ENCODE data around the gene MEN1. TPM values are rescaled to one million over a fixed set of nuclear protein-coding genes. Genes with fewer than 3 reads are reported as not detected.

MEN1 gene
- total and polyA plus RNA-seq, 9 of the 15 experiments (the other 6 are each of a cell fraction or from before 2014, with no cell fraction given): 3.4 to 57.2 (median 19.3) TPM

DNA sequence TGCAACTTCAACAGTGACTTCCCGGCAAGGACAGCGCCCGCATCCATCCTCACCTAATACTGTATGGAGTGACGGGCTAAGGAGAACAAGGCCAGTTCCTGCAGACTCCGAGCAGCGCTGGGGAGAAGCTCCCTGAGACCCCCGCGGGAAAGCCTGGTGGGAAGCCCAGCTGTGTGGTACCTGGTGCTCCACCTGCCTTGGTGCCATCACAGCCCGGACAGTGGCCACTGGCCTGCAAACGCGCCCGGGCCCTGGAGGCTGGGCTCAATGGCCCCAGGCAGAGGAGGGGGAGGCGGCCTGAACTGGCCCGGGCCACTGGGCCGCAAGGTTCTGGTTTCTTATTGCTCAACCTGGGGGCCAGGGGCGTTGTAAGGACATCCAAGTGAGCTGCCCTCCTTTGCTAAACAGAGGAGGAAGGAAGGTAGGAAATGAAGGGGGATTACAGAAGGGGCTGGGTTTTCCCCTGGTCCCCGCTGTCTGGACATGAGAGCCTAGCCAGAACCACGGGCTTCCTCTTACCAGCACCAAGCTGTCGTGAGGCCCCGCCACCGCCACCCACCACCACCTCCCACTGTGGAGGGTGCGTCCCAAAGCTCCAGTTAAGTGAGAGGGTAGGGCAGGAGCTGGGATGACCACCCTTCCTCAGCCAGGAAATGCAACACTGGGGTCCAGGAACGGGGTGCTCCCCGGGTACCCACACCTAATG is 42.6 kb upstream of the MEN1 start:
- H2AFZ ChIP-seq (ENCODE audit: low read depth, low read length): no peak overlapping the region
- intact Hi-C loops (cut with micrococcal nuclease): no loop called here
- ChIA-PET CTCF (ENCODE audit: low intra/inter-chr PET ratio) (no interaction called here), POLR2A (interaction anchor here (0.6 to 1.3 kb wide), 8 partner anchors 9 to 570 kb away, joined by 3 to 10 read pairs (median 4); no protein-coding TSS in a partner anchor)
- no peaks in the 10 kb centered on the region for H3K9me3 ChIP-seq (replicated peaks; ENCODE audit: control insufficient read depth, insufficient read depth, low read depth, low read length)
- peaks cover 53 to 90% of the 10 kb centered on the region in 2 experiments for H3K4me1 ChIP-seq (replicated peaks in 1 of 2; ENCODE audit: control insufficient read depth in 2 of 2, insufficient read depth in 2 of 2, low read length in 2 of 2)
- TF ChIP-seq RBFOX2 (IDR thresholded peaks at IDR 0.05; ENCODE audit: low read depth, low read length) (peak; percentile 27; the same call in 1 of the 2 replicates), LARP7 (IDR thresholded peaks at IDR 0.05) (no peak), POLR2G (IDR thresholded peaks at IDR 0.05; ENCODE audit: low read depth, low read length) (peak; percentile 40; the same call in 1 of the 2 replicates)
- ATAC-seq (no peak), DNase-seq (ENCODE audit: extremely low read depth in 1 of 4, low spot score in 3 of 4) (no peak), FAIRE-seq (no peak)
- H3K9ac ChIP-seq (ENCODE audit: insufficient read depth in 1 of 2, low read depth in 2 of 2, low read length in 2 of 2): peak overlapping the region in 1 of 2 experiments; percentile 85; a peak in 2 of 4 replicates
- no peak overlapping the region for H3K27ac ChIP-seq (ENCODE audit: extremely low read depth, low read depth, low read length)
- peaks cover 3% of the 10 kb centered on the region; the same call in 2 of the 3 replicates for H3K79me2 ChIP-seq (ENCODE audit: control insufficient read depth, insufficient read depth, low read length)
- H3K9me1 ChIP-seq (ENCODE audit: control insufficient read depth, insufficient read depth, low read length): no peaks in the 10 kb centered on the region
- H3K36me3 ChIP-seq (ENCODE audit: control insufficient read depth, insufficient read depth, low read length): peaks cover 41% of the 10 kb centered on the region; the same call in 2 of the 3 replicates
- H3K4me3 ChIP-seq: no peak overlapping the region
- no peak overlapping the region for H3K4me2 ChIP-seq (ENCODE audit: insufficient read depth, low read length)
- WGBS (ENCODE audit: insufficient coverage, low coverage, missing lambda C conversion rate): 86% methylated on average over 19 of the region's 24 CpGs
- H4K20me1 ChIP-seq (replicated peaks; ENCODE audit: control insufficient read depth, insufficient read depth, low read length): no peaks in the 10 kb centered on the region
- TSS peak; percentile 37 for BruUV-seq (replicated peaks)
- H3K27me3 ChIP-seq (ENCODE audit: control insufficient read depth in 2 of 2, insufficient read depth in 2 of 2, low read length in 2 of 2): no peaks in the 10 kb centered on the region
- in situ Hi-C loops (cut with MboI): no loop called here

DNA sequence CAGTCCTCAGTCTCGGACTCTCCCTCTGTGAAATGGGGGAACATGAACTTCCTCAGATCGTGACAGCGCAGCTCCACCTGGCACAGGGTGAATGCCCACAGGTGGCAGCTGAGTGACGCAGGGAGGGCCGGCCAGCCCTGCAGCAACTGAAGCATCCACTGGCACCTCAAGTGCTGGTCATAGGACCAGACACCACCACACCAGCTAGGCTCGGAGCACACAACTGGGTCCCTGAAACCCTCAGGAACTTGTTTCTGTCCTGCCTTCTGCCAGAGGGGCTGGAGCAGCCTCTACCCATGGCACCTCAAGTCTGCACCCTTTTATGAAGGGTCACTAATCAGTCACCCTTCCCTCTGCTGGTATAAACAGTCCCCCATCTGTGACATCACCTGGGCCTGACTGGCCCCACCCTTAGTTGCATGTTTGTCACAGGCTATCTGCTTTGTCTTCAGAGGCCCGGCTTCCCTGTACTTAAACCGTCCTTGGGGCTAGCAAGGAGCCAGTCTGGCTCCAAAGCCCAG is 41.5 kb upstream of the MEN1 start:
- H3K4me1 ChIP-seq (replicated peaks in 1 of 2; ENCODE audit: control insufficient read depth in 2 of 2, insufficient read depth in 2 of 2, low read length in 2 of 2): peaks cover 55 to 94% of the 10 kb centered on the region in 2 experiments
- H3K9ac ChIP-seq (ENCODE audit: insufficient read depth in 1 of 2, low read depth in 2 of 2, low read length in 2 of 2): peak overlapping the region; percentile 20 to 83; a peak in 3 of 4 replicates
- peaks cover 36% of the 10 kb centered on the region; the same call in 2 of the 3 replicates for H3K36me3 ChIP-seq (ENCODE audit: control insufficient read depth, insufficient read depth, low read length)
- in situ Hi-C loops (cut with MboI) (no loop called here), intact Hi-C loops (cut with micrococcal nuclease) (no loop called here)
- no peaks in the 10 kb centered on the region for H3K27me3 ChIP-seq (ENCODE audit: control insufficient read depth in 2 of 2, insufficient read depth in 2 of 2, low read length in 2 of 2)
- H2AFZ ChIP-seq (ENCODE audit: low read depth, low read length): no peak overlapping the region
- H4K20me1 ChIP-seq (replicated peaks; ENCODE audit: control insufficient read depth, insufficient read depth, low read length): no peaks in the 10 kb centered on the region
- H3K79me2 ChIP-seq (ENCODE audit: control insufficient read depth, insufficient read depth, low read length): peaks cover 3% of the 10 kb centered on the region; the same call in 2 of the 3 replicates
- ATAC-seq (peak; percentile 27), FAIRE-seq (peak; percentile 74), DNase-seq (ENCODE audit: extremely low read depth in 1 of 4, low spot score in 3 of 4) (peak in 2 of 4 experiments; percentile 34 to 48)
- no peaks in the 10 kb centered on the region for H3K9me3 ChIP-seq (replicated peaks; ENCODE audit: control insufficient read depth, insufficient read depth, low read depth, low read length)
- H3K9me1 ChIP-seq (ENCODE audit: control insufficient read depth, insufficient read depth, low read length): no peaks in the 10 kb centered on the region
- 78% methylated on average over 8 of the region's 8 CpGs for WGBS (ENCODE audit: insufficient coverage, low coverage, missing lambda C conversion rate)
- ChIA-PET POLR2A (interaction anchor here (0.6 to 3.0 kb wide), 9 partner anchors 10 to 409 kb away, joined by 3 to 12 read pairs (median 4); no protein-coding TSS in a partner anchor), CTCF (ENCODE audit: low intra/inter-chr PET ratio) (no interaction called here)
- peak overlapping the region; percentile 34; the same call in 2 of the 3 replicates for H3K27ac ChIP-seq (ENCODE audit: extremely low read depth, low read depth, low read length)
- H3K4me2 ChIP-seq (ENCODE audit: insufficient read depth, low read length): peak overlapping the region; percentile 26
- BruUV-seq (replicated peaks): no TSS peak
- no peak overlapping the region for H3K4me3 ChIP-seq
- TF ChIP-seq ZNF699 (CRISPR knock-in tag; IDR thresholded peaks at IDR 0.05; ENCODE audit: insufficient replicate concordance) (no peak), KAT7 (CRISPR knock-in tag; IDR thresholded peaks at IDR 0.05; ENCODE audit: borderline replicate concordance) (0 out of 2 replicates have a peak, but pooled peaks have one; percentile 63), JUND (IDR thresholded peaks at IDR 0.05; ENCODE audit: borderline replicate concordance, low read depth, low read length) (peak; percentile 21; the same call in 1 of the 2 replicates), JUND (tag; IDR thresholded peaks at IDR 0.05; ENCODE audit: borderline replicate concordance, low read depth, low read length) (no peak), NCOA1 (IDR thresholded peaks at IDR 0.05; ENCODE audit: low read depth) (no peak), RBBP5 (IDR thresholded peaks at IDR 0.05; ENCODE audit: borderline replicate concordance, insufficient read depth, low read length, poor library complexity, severe bottlenecking) (no peak), HDAC2 (IDR thresholded peaks at IDR 0.05) (no peak)
- TF ChIP-seq, protein P1, sequence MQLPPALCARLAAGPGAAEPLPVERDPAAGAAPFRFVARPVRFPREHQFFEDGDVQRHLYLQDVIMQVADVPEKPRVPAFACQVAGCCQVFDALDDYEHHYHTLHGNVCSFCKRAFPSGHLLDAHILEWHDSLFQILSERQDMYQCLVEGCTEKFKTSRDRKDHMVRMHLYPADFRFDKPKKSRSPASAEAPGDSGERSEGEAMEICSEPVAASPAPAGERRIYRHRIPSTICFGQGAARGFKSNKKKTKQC (CRISPR knock-in tag; IDR thresholded peaks at IDR 0.05): no peak
- TF ChIP-seq, protein P2, sequence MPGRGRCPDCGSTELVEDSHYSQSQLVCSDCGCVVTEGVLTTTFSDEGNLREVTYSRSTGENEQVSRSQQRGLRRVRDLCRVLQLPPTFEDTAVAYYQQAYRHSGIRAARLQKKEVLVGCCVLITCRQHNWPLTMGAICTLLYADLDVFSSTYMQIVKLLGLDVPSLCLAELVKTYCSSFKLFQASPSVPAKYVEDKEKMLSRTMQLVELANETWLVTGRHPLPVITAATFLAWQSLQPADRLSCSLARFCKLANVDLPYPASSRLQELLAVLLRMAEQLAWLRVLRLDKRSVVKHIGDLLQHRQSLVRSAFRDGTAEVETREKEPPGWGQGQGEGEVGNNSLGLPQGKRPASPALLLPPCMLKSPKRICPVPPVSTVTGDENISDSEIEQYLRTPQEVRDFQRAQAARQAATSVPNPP (IDR thresholded peaks at IDR 0.05; ENCODE audit: borderline replicate concordance, insufficient read depth, insufficient read length): no peak
